C4-2B (cell line): Measurements from ENCODE around the gene CLK4.

ENCODE experiments used
- ZFX ChIP-seq: fragments of 450-650 bp; IDR thresholded peaks from 2 replicates; pipeline ENCODE4 v1.6.1; 2017
- TF ChIP-seq, protein P1 (sequence below): fragments of 450-650 bp; conservative IDR thresholded peaks from 2 replicates; pipeline ENCODE4 v1.5.1; 2017; ENCODE audit warnings: mild to moderate bottlenecking

DNA sequence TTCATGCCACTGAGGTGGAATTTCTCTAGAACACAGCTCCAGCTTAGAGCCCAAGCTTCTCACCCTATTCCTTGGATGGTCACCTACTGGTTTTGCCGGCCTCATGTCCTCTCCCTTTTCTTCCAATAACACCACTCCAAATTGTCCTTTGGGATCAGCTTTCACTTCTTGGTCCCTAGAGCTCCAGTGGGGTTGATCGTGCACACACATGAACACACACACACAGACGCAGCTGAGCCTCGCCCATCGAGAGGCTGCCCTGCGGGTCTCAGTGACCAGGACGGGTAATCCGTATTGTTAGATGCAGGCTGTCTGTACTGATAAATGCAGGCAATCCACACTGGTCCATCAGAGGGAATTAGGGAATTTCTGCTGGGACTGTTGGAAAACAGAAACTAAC lies 43.6 kb downstream of the CLK4 start:
- TF ChIP-seq, protein P1, sequence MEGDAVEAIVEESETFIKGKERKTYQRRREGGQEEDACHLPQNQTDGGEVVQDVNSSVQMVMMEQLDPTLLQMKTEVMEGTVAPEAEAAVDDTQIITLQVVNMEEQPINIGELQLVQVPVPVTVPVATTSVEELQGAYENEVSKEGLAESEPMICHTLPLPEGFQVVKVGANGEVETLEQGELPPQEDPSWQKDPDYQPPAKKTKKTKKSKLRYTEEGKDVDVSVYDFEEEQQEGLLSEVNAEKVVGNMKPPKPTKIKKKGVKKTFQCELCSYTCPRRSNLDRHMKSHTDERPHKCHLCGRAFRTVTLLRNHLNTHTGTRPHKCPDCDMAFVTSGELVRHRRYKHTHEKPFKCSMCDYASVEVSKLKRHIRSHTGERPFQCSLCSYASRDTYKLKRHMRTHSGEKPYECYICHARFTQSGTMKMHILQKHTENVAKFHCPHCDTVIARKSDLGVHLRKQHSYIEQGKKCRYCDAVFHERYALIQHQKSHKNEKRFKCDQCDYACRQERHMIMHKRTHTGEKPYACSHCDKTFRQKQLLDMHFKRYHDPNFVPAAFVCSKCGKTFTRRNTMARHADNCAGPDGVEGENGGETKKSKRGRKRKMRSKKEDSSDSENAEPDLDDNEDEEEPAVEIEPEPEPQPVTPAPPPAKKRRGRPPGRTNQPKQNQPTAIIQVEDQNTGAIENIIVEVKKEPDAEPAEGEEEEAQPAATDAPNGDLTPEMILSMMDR = no peak
- TF ChIP-seq ZFX = no peak
